Ovary (tissue), 3 donors: ENCODE results near the gene OR1A1.
"Not testable (repeated sequence)": the region's sequence is repeated elsewhere in the genome, so short reads cannot be mapped to it uniquely, and the experiment has no call there.

ENCODE experiments used
- EP300 ChIP-seq: sonication (generic); formaldehyde crosslinking; IDR thresholded peaks from one replicate; pipeline ENCODE4 v1.6.1; 2017; ENCODE audit warnings: antibody characterized with exemption
- TF ChIP-seq, protein P1 (sequence below), 3 donors: fragments of 450-650 bp in 2 of 3; fragments of 200-600 bp in 1 of 3; IDR thresholded peaks; one replicate each; pipeline versions ENCODE4 v1.5.1 to v1.8.0; 2016 to 2022; ENCODE audit warnings: antibody characterized with exemption in 3 of 3, mild to moderate bottlenecking in 1 of 3
- donor health status: DM: no; HTN: no; CAD: no.

DNA sequence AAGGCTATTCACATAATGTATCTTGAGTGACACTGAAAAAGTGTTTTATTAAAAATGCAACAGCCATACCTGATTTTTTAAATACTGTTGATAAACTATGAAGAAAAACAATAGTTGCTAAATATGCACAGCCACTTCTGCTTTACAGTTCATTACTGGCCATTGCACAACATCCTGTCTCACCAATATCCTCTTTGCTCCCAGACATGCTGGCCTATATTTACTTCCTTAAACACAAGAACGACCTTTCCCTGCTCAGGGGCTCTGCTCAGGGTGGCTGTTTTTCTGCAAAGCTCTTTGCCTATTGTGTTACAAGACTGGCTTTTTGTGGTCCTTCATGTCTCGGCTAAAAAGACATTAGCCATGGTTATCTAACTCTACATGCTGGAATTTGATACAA, 31.2 kb downstream of the OR1A1 start:
- TF ChIP-seq, protein P1, sequence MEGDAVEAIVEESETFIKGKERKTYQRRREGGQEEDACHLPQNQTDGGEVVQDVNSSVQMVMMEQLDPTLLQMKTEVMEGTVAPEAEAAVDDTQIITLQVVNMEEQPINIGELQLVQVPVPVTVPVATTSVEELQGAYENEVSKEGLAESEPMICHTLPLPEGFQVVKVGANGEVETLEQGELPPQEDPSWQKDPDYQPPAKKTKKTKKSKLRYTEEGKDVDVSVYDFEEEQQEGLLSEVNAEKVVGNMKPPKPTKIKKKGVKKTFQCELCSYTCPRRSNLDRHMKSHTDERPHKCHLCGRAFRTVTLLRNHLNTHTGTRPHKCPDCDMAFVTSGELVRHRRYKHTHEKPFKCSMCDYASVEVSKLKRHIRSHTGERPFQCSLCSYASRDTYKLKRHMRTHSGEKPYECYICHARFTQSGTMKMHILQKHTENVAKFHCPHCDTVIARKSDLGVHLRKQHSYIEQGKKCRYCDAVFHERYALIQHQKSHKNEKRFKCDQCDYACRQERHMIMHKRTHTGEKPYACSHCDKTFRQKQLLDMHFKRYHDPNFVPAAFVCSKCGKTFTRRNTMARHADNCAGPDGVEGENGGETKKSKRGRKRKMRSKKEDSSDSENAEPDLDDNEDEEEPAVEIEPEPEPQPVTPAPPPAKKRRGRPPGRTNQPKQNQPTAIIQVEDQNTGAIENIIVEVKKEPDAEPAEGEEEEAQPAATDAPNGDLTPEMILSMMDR (IDR thresholded peaks at IDR 0.05): not testable (repeated sequence)
- TF ChIP-seq EP300: not testable (repeated sequence)
